B cell (primary cell): ENCODE results near the gene HAX1.

Experiments used
- CTCF ChIP-seq: fragments of 200-600 bp; IDR thresholded peaks from one replicate; pipeline ENCODE4 v1.8.0; 2022; ENCODE audit warnings: antibody characterized with exemption, mild to moderate bottlenecking
- EZH2 ChIP-seq: IDR thresholded peaks from 2 replicates; pipeline ENCODE4 v1.6.1; 2012; ENCODE audit warnings: borderline replicate concordance, low read depth, mild to moderate bottlenecking, moderate library complexity, low read length; ENCODE audit not compliant: insufficient read depth, poor library complexity, severe bottlenecking

DNA sequence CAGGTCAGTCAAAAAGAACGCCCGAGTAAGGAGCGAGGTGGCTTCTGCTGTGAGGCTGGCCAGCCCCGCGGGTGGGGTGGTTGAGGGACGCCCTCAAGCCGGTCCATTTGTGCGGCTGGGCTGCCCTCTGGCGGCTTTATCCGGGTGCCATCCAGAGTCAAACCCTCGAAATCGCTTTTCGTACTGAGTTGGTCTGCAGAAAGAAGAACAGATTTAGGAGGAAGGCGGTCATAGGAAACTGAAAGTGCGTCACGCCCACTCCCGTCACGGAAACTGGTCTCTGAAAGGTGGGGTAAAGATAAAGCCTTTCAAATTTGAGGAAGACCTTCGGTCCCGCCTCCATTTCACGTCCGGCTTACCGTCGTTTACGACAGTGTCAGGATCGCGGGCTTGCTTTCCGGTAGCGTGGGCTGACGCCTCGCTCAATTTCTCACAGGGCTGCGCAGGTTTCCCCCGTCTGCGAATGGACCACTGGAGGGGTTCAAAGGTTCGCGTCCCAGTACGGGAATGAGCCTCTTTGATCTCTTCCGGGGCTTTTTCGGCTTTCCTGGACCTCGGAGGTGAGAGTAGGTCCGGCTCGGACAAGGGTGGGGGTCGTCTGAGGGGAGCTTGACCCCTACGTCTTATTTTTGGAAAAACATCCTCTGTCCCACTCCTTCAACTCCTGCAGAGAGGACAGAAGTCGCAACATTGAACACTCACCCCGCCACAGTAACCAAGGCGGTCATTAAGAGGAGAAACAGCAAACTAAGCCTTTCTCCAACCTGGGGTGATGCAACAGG is at the start of gene HAX1:
- TF ChIP-seq CTCF (peak; percentile 82), EZH2 (no peak)
